Mucosa of descending colon (tissue), 3 donors: Measurements from ENCODE around the gene PRKG1. TPM values are rescaled to one million over a fixed set of nuclear protein-coding genes. Genes with fewer than 3 reads are reported as not detected.

ENCODE experiments used
- ATAC-seq: fragments of 200-7000 bp; cut with Tn5 transposase; one replicate; pipeline ENCODE4 v1.9.1; 2020; ENCODE audit warnings: mild to moderate bottlenecking, moderate library complexity
- DNase-seq, 3 donors: peaks; one replicate each; pipeline ENCODE4 v3.0.0-alpha.2; 2020
- H3K36me3 ChIP-seq: fragments of 200-600 bp; one replicate; pipeline ENCODE4 v1.8.0; 2021; ENCODE audit warnings: low read depth, mild to moderate bottlenecking
- H3K4me1 ChIP-seq: fragments of 200-600 bp; one replicate; pipeline ENCODE4 v1.8.0; 2021; ENCODE audit warnings: low read depth, mild to moderate bottlenecking
- H3K4me3 ChIP-seq: fragments of 200-600 bp; one replicate; pipeline ENCODE4 v1.8.0; 2021; ENCODE audit warnings: mild to moderate bottlenecking
- H3K9me3 ChIP-seq: fragments of 200-600 bp; one replicate; pipeline ENCODE4 v1.8.0; 2021; ENCODE audit warnings: mild to moderate bottlenecking
- intact Hi-C, 2 donors: fragments of 100-400 bp; cut with DNase I in 1 of 2; cut with micrococcal nuclease in 1 of 2; formaldehyde crosslinking; loops; one replicate each; pipeline versions ENCODE4 v1.11.0 to v1.11.1; 2022; cut with DNase I, micrococcal nuclease
- total RNA-seq, 3 donors: library from RNA; stranded (reverse); fragmentation: NEBNext Ultra II Directional in 2 of 3; extraction: Animal tissue kit (Norgen Biotek cat#: 25700) in 2 of 3; gene quantifications; one replicate each; pipeline versions ENCODE4 v1.2.1 to v1.2.4, GENCODE V29; 2021 to 2023
- TF ChIP-seq, protein P1 (sequence below): fragments of 200-600 bp; IDR thresholded peaks from one replicate; pipeline ENCODE4 v1.8.0; 2022; ENCODE audit warnings: antibody characterized with exemption, mild to moderate bottlenecking
- donor health status: DM: no; HTN: no; CAD: no; lungs with moderate emphysema.
- donor health status: DM: no; HTN: no; CAD: no.
- donor health status: DM: no; HTN: yes; CAD: no.

Gene PRKG1
- total RNA-seq, 3 donors from 2014 or later = 17.1 to 55.6 (median 21.1) TPM

DNA sequence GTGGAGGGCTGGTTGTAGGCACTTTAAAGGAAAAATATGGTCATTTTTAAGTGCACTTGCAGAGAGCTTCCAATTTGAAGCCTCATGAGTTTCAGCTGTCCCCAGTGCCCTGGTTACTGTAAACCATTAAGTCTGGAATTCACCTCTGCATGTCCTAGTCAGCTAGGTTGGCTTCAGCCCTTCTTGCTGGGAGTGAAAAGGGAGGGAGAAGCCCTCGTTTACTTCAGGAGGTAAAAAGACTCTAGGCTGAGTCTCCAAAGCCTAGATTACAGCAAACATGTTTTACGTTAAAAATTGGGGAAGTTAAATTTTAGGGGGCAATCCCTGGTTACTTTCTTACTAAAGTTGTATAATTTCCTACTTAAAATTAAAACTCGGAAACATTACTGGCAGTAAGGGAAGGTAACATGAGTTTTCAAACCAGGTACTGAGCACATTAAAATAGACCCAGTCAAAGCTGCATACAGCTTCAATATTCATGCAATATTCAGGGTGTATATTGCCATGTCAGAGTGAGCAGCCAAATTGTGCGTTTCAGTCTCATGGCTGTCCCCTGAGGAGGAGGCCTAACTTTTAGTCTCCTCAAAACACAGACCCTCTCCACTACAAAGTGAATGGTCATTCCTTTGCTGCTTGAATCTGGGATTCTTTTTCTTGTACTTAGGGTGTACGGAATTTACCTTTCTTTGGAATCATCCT lies 156.7 kb downstream of the PRKG1 start:
- Histone ChIP-seq H3K9me3 (no peaks in the 10 kb centered on the region), H3K4me1 (no peaks in the 10 kb centered on the region), H3K4me3 (no peak overlapping the region), H3K36me3 (no peaks in the 10 kb centered on the region)
- TF ChIP-seq, protein P1, sequence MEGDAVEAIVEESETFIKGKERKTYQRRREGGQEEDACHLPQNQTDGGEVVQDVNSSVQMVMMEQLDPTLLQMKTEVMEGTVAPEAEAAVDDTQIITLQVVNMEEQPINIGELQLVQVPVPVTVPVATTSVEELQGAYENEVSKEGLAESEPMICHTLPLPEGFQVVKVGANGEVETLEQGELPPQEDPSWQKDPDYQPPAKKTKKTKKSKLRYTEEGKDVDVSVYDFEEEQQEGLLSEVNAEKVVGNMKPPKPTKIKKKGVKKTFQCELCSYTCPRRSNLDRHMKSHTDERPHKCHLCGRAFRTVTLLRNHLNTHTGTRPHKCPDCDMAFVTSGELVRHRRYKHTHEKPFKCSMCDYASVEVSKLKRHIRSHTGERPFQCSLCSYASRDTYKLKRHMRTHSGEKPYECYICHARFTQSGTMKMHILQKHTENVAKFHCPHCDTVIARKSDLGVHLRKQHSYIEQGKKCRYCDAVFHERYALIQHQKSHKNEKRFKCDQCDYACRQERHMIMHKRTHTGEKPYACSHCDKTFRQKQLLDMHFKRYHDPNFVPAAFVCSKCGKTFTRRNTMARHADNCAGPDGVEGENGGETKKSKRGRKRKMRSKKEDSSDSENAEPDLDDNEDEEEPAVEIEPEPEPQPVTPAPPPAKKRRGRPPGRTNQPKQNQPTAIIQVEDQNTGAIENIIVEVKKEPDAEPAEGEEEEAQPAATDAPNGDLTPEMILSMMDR = no peak
- DNase-seq = no peak
- ATAC-seq = no peak
- intact Hi-C loops = no loop called here

DNA sequence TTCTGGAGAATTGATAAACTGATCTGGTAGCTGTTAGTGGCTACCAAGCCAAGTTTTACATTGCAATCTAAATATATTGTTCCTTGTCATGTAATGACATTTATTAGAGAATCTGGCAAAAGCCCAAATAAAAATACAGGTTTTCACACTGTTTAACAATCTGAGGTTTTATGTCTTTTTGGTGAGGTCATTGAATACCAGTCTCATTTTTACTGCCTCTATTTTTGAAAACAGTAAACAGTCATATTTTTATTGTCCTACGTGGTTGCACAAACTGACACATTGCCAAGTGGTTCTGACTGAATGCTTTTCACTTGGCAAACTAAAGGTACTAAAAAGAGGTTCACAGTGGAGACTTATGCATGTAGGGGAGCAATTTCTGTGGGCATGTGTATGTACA lies 157.5 kb downstream of the PRKG1 start:
- no peak for DNase-seq
- no peaks in the 10 kb centered on the region for H3K9me3 ChIP-seq
- H3K4me1 ChIP-seq = no peaks in the 10 kb centered on the region
- intact Hi-C loops = no loop called here
- no peak for ATAC-seq
- no peak overlapping the region for H3K4me3 ChIP-seq
- no peaks in the 10 kb centered on the region for H3K36me3 ChIP-seq
- TF ChIP-seq, protein P1 = no peak

DNA sequence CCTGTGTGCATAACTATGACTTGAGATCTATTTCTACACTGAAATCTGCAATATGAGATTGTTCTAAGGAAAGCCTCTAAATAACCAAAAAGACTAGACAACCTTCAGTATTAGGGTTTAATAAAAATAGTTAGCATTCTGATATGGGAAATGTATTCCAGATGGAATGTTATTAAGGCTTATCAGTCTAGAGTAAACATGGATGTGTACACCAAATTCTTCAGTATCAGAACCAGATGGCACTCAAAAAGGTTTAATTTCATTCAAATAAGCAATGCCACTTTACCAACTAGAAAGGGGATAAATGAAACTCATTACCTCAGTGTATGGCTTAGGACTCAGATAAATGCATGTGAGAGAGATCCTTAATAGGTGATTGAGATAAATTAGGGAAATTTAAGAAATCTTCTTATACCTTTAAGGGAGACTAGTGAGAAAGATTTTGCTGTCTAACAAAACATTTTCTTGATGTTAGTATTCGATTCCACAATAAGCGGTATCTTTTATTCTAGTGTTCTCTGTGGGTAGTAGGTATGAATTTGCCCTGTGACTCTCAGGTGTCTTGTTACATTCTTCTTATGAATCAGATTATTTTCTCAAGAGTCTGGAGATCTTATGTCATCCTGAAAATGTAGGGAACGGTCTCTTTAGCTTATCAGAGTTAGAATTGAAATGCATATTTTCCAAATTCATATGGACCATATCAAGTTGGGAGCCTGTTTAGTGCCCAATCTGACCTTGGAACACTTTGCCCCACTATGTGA lies 159.2 kb downstream of the PRKG1 start:
- Histone ChIP-seq H3K4me3 (no peak overlapping the region), H3K36me3 (no peaks in the 10 kb centered on the region), H3K9me3 (no peaks in the 10 kb centered on the region), H3K4me1 (no peaks in the 10 kb centered on the region)
- no peak for DNase-seq
- ATAC-seq = no peak
- TF ChIP-seq, protein P1 = no peak
- intact Hi-C loops = no loop called here

DNA sequence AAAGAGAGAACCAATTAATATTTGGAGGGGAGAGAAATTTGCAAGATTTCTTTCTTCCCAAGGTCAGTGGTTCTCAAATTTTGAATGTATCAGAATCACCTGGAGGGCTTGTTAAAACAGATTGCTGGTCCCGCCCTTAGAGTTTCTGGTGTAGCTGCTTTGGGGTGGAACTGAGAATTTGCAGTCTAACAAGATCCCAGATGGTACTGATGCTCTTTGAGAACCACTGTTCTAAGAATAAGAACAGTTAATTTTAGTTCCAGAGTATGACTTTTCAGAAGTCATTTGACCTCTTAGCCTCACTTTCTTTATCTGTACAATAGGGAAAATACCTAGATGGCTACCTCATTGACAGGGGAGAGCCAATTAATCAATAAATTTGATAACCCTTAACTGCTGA lies 161.6 kb downstream of the PRKG1 start:
- H3K4me1 ChIP-seq = no peaks in the 10 kb centered on the region
- intact Hi-C loops = no loop called here
- no peaks in the 10 kb centered on the region for H3K36me3 ChIP-seq
- no peaks in the 10 kb centered on the region for H3K9me3 ChIP-seq
- ATAC-seq (no peak), DNase-seq (no peak)
- TF ChIP-seq, protein P1 = no peak
- H3K4me3 ChIP-seq = no peak overlapping the region

DNA sequence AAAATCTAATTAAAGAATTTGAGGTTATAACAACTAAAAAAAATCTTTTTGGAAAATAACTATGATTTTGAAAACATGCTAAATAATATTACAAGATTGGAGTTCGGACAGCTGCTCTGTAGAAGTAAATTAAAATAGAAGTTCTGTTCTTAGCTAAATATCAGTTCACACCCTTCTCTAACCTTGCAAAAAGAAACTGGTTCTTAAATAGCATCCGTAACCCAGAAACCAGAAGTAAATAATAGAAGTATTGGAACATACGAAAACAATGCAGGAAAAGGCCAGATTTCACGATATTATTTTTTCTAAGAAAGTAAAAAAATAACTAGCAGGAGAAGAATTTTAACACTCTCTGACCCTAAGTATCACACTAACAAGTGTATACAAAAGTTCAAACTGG lies 164.7 kb downstream of the PRKG1 start:
- TF ChIP-seq, protein P1 = no peak
- Histone ChIP-seq H3K9me3 (no peaks in the 10 kb centered on the region), H3K4me1 (no peaks in the 10 kb centered on the region), H3K4me3 (no peak overlapping the region), H3K36me3 (no peaks in the 10 kb centered on the region)
- intact Hi-C loops = no loop called here
- ATAC-seq (no peak), DNase-seq (no peak)
